Suprapubic skin (tissue), 4 donors: ENCODE measurements around the gene SND1.

Experiments used
- CTCF ChIP-seq, 2 donors: fragments of 200-600 bp in 1 of 2; fragments of 450-650 bp in 1 of 2; sonication (generic) in 1 of 2; IDR thresholded peaks; one replicate each; pipeline ENCODE4 v1.5.1; 2016 to 2019; ENCODE audit warnings: antibody characterized with exemption in 2 of 2, mild to moderate bottlenecking in 1 of 2, moderate library complexity in 1 of 2
- EP300 ChIP-seq: sonication (generic); formaldehyde crosslinking; IDR thresholded peaks from one replicate; pipeline ENCODE4 v1.6.1; 2017; ENCODE audit warnings: antibody characterized with exemption
- POLR2A ChIP-seq, 2 donors: fragments of 450-650 bp; IDR thresholded peaks; one replicate each; pipeline ENCODE4 v1.6.1; 2017; ENCODE audit warnings: antibody characterized with exemption in 2 of 2, mild to moderate bottlenecking in 2 of 2, moderate library complexity in 2 of 2
- POLR2AphosphoS5 ChIP-seq, 3 donors: sonication (generic); formaldehyde crosslinking; IDR thresholded peaks; one replicate each; pipeline ENCODE4 v1.6.1; 2017; ENCODE audit warnings: antibody characterized with exemption in 3 of 3

- TF ChIP-seq CTCF (IDR thresholded peaks at IDR 0.05) (no peak), EP300 (no peak), POLR2A (IDR thresholded peaks at IDR 0.05) (no peak), POLR2AphosphoS5 (IDR thresholded peaks at IDR 0.05) (no peak)
These were observed 387.6 kb downstream of the SND1 start for GRCh38 chr7:128039544-128039953.
